ENCODE results near the gene ARSG. TPM values are rescaled to one million over a fixed set of nuclear protein-coding genes. Genes with fewer than 3 reads are reported as not detected.

Gene ARSG
- polyA plus RNA-seq, 1 donor (not counting 4 experiments of a cell fraction or from before 2014, with no cell fraction given), result 0.41 TPM

DNA sequence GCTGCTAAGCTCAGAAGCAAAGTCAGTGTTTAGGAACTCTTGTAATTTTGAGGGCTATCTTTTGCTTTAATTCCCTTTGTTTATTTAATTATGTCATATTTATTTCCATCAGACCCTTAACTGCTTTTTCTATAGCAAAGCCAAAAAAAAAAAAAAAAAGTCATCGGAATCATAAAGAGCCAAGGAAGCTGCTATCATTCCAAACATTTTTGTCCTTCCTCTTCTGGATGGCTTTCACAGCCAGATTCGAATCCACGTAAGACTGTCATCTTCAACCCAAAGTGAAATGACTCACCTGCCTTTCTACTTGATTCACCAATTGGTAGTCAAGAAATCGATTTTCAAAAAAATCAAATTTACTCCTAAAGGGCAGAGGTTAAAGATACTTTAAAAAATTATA lies 127.6 kb downstream of the ARSG start:
- Histone ChIP-seq H3K79me2 (ENCODE audit: control insufficient read depth, insufficient read depth, low read length) (no peaks in the 10 kb centered on the region), H3K9me3 (ENCODE audit: control insufficient read depth, low read depth, low read length) (no peaks in the 10 kb centered on the region), H2AFZ (ENCODE audit: control insufficient read depth, low read length) (no peak overlapping the region), H3K9me1 (ENCODE audit: control insufficient read depth, extremely low read depth, insufficient read depth, low read length) (no peaks in the 10 kb centered on the region), H3K27me3 (ENCODE audit: control insufficient read depth, extremely low read depth, insufficient read depth, low read length) (no peaks in the 10 kb centered on the region), H4K20me1 (ENCODE audit: control insufficient read depth, extremely low read depth, insufficient read depth, low read length) (no peaks in the 10 kb centered on the region), H3K36me3 (ENCODE audit: control insufficient read depth in 2 of 2, extremely low read depth in 1 of 2, insufficient read depth in 2 of 2, low read length in 2 of 2) (peaks cover 0 to 5% of the 10 kb centered on the region in 2 experiments), H3K4me1 (ENCODE audit: control insufficient read depth, extremely low read depth, insufficient read depth, low read length) (no peaks in the 10 kb centered on the region), H3K9ac (ENCODE audit: control insufficient read depth, extremely low read depth, insufficient read depth, low read length) (no peak overlapping the region), H3K27ac (ENCODE audit: control insufficient read depth, insufficient read depth, low read length) (no peak overlapping the region), H3K4me2 (ENCODE audit: control insufficient read depth, extremely low read depth, insufficient read depth, low read depth, low read length) (no peak overlapping the region), H3K4me3 (ENCODE audit: control insufficient read depth in 2 of 3, extremely low read depth in 1 of 3, insufficient read depth in 2 of 3, low read depth in 1 of 3, low read length in 3 of 3) (no peak overlapping the region)
- FAIRE-seq, result no peak
- TF ChIP-seq, protein P1, sequence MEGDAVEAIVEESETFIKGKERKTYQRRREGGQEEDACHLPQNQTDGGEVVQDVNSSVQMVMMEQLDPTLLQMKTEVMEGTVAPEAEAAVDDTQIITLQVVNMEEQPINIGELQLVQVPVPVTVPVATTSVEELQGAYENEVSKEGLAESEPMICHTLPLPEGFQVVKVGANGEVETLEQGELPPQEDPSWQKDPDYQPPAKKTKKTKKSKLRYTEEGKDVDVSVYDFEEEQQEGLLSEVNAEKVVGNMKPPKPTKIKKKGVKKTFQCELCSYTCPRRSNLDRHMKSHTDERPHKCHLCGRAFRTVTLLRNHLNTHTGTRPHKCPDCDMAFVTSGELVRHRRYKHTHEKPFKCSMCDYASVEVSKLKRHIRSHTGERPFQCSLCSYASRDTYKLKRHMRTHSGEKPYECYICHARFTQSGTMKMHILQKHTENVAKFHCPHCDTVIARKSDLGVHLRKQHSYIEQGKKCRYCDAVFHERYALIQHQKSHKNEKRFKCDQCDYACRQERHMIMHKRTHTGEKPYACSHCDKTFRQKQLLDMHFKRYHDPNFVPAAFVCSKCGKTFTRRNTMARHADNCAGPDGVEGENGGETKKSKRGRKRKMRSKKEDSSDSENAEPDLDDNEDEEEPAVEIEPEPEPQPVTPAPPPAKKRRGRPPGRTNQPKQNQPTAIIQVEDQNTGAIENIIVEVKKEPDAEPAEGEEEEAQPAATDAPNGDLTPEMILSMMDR (optimal IDR thresholded peaks at IDR 0.05 in 1 of 3, IDR thresholded peaks at IDR 0.05 in 1 of 3, conservative IDR thresholded peaks at IDR 0.05 in 1 of 3; ENCODE audit: extremely low read depth in 1 of 3, insufficient read depth in 2 of 3, low read length in 3 of 3), result no peak
- no peak for TF ChIP-seq EZH2 (IDR thresholded peaks at IDR 0.05; ENCODE audit: low read length)
- no peak for DNase-seq (ENCODE audit: low read depth, low spot score)
- dilution Hi-C loops (cut with MboI; ENCODE audit: extremely low pct_ligation_motif_present, low sequenced_read_pairs), result no loop called here

DNA sequence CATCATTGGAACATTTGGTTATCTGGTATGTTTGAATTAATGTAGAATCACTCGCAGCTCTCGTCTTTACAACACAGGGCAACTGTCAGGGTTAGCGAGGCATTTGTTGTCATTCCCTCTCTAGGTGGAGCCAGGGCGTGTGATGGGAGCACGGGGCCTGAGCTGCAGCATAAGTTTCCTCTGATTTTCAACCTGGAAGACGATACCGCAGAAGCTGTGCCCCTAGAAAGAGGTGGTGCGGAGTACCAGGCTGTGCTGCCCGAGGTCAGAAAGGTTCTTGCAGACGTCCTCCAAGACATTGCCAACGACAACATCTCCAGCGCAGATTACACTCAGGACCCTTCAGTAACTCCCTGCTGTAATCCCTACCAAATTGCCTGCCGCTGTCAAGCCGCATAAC lies 128.8 kb downstream of the ARSG start:
- Histone ChIP-seq H3K9me3 (ENCODE audit: control insufficient read depth, low read depth, low read length) (no peaks in the 10 kb centered on the region), H3K36me3 (ENCODE audit: control insufficient read depth in 2 of 2, extremely low read depth in 1 of 2, insufficient read depth in 2 of 2, low read length in 2 of 2) (peaks cover 0 to 5% of the 10 kb centered on the region in 2 experiments)
- FAIRE-seq, result no peak

More for the DNA sequence above, 128.8 kb downstream of the ARSG start:
- Histone ChIP-seq H2AFZ (ENCODE audit: control insufficient read depth, low read length) (no peak overlapping the region), H4K20me1 (ENCODE audit: control insufficient read depth, extremely low read depth, insufficient read depth, low read length) (no peaks in the 10 kb centered on the region), H3K9me1 (ENCODE audit: control insufficient read depth, extremely low read depth, insufficient read depth, low read length) (no peaks in the 10 kb centered on the region), H3K27ac (ENCODE audit: control insufficient read depth, insufficient read depth, low read length) (no peak overlapping the region), H3K79me2 (ENCODE audit: control insufficient read depth, insufficient read depth, low read length) (no peaks in the 10 kb centered on the region), H3K27me3 (ENCODE audit: control insufficient read depth, extremely low read depth, insufficient read depth, low read length) (no peaks in the 10 kb centered on the region), H3K4me3 (ENCODE audit: control insufficient read depth in 2 of 3, extremely low read depth in 1 of 3, insufficient read depth in 2 of 3, low read depth in 1 of 3, low read length in 3 of 3) (no peak overlapping the region), H3K4me2 (ENCODE audit: control insufficient read depth, extremely low read depth, insufficient read depth, low read depth, low read length) (no peak overlapping the region), H3K9ac (ENCODE audit: control insufficient read depth, extremely low read depth, insufficient read depth, low read length) (no peak overlapping the region), H3K4me1 (ENCODE audit: control insufficient read depth, extremely low read depth, insufficient read depth, low read length) (no peaks in the 10 kb centered on the region)
- no peak for TF ChIP-seq EZH2 (IDR thresholded peaks at IDR 0.05; ENCODE audit: low read length)
- TF ChIP-seq, protein P1 (optimal IDR thresholded peaks at IDR 0.05 in 1 of 3, IDR thresholded peaks at IDR 0.05 in 1 of 3, conservative IDR thresholded peaks at IDR 0.05 in 1 of 3; ENCODE audit: extremely low read depth in 1 of 3, insufficient read depth in 2 of 3, low read length in 3 of 3), result no peak
- no peak for DNase-seq (ENCODE audit: low read depth, low spot score)
- dilution Hi-C loops (cut with MboI; ENCODE audit: extremely low pct_ligation_motif_present, low sequenced_read_pairs), result no loop called here
